Activated CD4-positive, alpha-beta T cell treated with anti-CD3 and anti-CD28 coated beads, Interleukin-2, amount 50 U/mL, for 16 hours (primary cell): ENCODE data around the gene OBSCN.

Source experiments
- DNase-seq: peaks from one replicate; pipeline ENCODE4 v3.0.0-alpha.2; 2020

OBSCN gene

DNA sequence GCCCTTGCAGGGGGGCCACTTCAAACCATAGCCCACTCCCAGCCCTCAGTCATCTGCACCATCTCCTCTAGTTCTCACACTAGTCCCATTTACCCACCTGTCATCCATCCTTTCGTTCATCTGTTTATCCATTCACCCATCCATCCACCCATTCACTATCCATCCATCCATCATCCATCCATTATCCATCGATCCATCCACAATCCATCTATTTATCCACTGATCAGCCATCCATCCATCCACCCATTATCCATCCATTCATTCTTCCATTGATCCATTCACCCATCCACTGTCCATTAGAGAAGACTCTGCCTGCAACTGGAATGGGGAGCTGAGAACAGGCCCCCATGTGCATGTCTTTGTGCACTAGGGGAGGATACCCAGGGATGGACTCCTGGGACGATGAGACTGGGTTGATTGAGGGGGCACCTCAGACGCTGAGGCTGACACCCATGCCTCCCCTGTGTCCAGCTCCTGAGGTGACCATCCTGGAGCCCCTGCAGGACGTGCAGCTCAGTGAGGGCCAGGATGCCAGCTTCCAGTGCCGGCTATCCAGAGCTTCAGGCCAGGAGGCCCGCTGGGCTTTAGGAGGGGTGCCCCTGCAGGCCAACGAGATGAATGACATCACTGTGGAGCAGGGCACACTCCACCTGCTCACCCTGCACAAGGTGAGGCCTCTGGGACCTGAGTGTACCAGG is 100.9 kb downstream of the OBSCN start:
- no peak for DNase-seq

DNA sequence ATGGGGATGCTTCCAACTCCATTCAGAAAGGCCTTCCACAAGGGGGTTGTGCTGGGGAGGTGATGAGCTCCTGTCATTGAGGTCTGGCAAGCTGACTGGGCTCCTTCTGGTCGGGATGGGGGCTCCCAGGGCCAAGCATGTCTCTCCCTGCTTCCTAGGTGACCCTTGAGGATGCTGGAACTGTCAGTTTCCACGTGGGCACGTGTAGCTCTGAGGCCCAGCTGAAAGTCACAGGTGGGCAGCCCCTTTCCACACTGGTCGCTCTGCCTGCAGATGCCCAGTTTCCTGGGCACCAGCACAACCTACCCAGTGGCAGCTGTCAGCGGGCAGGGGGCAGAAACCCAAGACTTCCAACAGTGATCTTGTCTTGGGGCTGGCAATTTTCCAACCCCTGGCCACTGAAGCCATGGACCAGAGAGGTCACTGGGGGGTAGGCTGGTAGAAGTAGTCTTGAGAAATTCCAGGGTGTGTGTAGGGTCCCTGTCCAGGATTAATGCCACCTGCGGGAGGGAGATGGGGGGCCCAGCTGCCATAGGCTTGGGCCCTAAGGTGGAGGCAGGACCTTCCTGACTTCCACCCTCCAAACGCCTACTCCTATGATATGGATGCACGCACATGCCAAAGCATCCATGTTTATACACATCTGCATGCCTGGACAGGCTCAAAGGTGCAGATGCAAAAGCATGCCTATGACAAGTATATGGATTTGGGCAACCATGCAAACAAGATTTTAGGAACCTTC is 101.7 kb downstream of the OBSCN start:
- no peak for DNase-seq

DNA sequence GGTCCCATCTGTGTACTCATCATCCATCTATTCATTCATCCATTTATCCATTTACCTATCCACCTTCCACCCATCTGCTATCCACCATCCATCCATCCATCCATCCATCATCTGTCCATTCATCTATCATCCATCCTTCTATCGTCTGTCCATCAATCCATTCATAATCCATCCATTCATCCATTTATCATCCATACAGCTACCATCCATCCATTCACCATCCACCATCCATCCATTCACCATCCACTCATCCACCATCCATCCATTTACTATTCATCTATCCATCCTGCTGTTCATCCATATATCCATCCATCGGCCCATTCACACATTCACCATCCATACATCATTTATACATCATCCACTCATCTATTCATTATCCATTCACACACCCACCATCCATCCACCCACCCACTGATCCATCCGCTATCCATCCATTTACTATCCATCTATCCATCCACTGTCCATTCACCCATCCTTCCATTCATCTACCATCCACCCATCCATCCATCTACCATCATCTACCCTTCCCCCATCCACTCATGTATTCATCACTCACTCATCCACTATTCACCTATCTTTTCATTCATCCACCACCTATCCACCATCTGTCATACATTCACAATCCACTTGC is 102.4 kb downstream of the OBSCN start:
- no peak for DNase-seq

DNA sequence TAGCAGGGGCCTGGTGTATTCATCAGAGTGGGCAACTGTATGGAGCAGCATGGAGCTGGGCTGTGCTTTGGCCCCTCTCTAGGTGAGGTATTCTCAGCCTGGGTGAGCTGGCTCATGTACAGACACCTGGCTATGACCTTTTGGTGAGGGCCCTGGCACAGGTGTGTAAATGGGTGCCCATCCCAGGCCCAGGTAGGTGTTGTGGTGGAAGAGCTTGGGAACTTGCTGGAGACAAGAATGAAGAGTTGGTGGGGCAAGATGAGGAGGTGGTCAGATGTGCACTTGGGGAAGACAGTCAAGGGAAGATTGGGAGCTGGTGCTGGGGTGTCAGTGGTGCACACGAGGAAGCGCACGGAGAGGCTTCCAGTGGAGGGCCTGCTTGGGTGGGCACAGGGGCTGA is 103.2 kb downstream of the OBSCN start:
- no peak for DNase-seq

DNA sequence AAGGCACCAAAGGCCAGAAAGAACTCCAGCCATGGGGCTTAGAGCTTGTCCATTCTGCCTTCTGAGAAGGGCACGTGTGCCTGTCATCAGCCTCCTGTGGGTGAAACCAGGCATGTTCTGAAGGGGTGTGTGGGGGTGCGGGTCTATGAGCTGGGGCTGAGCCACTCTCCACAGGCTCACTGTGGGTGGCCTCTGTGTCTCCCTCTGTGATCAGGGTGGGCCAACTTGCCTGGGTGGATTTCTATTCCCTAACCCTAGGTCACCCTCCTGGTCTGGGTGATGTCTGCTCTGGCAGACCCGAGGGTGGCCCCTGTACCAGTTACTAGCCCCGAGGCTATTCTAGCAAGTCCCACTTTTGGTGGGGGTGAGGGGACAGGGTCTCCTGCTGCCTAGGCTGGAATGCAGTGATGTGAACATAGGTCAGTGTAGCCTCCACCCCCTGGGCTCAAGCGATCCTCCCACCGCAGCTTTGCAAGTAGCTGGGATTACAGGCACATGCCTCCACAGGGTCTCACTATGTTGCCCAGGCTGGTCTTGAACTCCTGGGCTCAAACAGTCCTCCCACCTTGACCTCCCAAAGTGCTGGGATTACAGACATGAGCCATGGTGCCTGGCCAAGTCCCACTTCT is 104.4 kb downstream of the OBSCN start:
- no peak for DNase-seq

GRCh38 chr1:228313536-228314277 is 105.9 kb downstream of the OBSCN start:
- DNase-seq: no peak

DNA sequence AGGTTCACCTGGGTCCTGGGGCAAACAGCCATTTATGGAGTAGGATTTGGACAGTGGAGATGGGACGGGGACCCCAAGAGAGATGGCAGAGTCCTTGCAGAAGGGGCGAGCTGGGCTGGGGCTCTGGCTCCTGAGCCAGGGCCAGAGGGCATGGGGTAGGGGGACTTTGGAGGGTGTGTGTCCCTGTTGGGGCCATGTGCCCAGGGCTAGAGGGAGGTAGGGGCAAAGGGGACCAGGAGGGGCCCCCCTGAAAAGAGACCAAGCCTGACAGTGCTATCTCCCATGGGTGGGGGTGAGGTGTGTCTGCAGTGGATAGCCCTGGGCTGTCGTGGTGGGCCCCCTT is 106.4 kb downstream of the OBSCN start:
- DNase-seq: no peak

GRCh38 chr1:228314658-228315483 is 107.0 kb downstream of the OBSCN start:
- DNase-seq: no peak

- DNase-seq: no peak
Measured at GRCh38 chr1:228315484-228315944, 107.7 kb downstream of the OBSCN start.

DNA sequence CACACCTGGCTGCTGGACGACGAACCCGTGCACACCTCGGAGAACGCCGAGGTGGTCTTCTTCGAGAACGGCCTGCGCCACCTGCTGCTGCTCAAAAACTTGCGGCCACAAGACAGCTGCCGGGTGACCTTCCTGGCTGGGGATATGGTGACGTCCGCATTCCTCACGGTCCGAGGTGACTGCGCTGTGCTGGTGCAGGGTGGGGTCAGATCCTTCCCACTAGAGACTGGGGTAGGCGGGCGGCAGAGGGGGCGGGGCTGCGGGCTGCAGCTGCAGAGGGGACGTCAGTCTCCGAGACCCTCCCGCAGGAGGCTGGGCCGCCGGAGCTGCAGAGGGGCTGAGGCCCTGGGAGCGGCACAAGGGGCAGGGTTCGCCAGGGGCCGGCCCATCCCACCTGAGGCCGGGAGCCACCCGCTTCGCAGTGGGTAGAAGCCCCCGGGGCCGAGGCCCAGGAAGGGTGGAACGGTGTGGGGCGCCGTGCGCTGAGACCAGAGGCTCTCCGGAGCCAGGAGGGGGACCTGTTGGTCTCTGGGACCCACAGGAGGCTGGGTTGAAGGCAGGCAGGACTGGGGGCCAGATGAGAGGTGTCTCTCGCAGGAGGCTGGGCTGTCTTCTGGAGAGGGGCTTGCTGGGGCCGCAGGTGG is 108.2 kb downstream of the OBSCN start:
- no peak for DNase-seq

GRCh38 chr1:228316589-228317387 is 108.9 kb downstream of the OBSCN start:
- no peak for DNase-seq

GRCh38 chr1:228317411-228317828 is 109.6 kb downstream of the OBSCN start:
- DNase-seq: no peak

DNA sequence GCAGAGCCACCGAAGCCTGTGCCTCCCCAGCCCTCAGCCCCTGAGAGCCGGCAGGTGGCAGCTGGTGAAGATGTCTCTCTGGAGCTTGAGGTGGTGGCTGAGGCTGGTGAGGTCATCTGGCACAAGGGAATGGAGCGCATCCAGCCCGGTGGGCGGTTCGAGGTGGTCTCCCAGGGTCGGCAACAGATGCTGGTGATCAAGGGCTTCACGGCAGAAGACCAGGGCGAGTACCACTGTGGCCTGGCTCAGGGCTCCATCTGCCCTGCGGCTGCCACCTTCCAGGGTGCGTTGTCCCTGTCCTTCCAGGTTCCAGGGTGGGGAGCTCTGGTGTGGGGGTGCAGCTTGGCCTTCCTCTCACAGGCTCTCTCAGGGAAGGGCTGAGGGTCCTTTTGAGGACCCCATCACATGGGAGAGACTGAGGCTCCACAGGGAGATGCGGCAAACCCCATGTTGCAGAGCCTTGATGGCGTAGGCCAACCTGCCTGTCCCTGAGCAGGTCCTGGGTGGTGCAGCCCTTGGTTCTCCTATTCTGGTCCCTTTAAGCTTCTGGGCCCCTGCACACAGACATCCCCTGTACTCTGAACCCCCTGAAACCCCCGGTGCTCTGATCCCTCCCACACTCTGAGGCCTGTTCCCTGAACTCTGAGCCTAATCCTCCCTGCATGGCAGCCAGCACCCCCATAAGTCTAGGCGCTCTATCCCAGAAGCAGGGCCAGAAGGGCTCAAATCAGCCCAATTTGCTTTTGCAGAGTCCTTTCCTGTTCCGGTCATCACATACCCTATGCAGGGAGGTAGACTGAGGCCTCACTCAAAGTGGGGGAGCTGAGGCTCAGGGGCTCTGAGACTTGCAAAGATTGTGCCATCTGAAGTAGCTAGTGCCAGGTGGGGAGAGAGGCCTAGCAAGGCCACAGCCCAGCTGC is 110.3 kb downstream of the OBSCN start:
- no peak for DNase-seq

DNA sequence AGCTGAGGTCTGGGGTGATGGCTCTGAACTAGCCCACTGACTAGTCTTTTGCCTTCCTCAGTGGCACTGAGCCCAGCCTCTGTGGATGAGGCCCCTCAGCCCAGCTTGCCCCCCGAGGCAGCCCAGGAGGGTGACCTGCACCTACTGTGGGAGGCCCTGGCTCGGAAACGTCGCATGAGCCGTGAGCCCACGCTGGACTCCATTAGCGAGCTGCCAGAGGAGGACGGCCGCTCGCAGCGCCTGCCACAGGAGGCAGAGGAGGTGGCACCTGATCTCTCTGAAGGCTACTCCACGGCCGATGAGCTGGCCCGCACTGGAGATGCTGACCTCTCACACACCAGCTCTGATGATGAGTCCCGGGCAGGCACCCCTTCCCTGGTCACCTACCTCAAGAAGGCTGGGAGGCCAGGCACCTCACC is 111.0 kb downstream of the OBSCN start:
- DNase-seq: no peak

- DNase-seq: no peak
Measured at GRCh38 chr1:228319352-228320088, 111.7 kb downstream of the OBSCN start.

DNA sequence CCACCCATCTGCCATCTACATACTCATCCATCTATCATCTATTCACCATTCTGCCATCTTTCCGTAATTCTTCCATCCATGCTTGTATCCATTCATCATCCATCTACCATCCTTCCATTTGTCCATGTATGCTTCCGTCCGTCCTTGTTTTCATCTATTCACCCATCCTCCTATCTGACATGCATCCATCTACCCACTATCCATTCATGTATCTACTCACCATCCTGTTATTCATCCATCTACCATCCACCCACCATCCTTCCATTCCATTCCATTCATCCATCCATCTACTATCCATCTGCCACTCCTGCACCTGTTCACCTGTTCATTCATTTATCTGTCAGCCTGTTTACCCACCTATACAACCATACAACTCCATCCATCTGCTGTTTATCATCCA is 112.5 kb downstream of the OBSCN start:
- no peak for DNase-seq

DNA sequence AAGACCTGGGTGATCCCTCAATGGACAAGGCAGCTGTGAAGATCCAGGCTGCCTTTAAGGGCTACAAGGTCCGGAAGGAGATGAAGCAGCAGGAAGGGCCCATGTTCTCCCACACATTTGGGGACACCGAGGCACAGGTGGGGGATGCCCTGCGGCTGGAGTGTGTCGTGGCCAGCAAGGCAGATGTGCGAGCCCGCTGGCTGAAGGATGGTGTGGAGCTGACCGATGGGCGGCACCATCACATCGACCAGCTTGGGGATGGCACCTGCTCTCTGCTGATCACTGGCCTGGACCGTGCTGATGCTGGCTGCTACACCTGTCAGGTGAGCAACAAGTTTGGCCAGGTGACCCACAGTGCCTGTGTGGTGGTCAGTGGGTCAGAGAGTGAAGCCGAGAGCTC is 113.6 kb downstream of the OBSCN start:
- DNase-seq: no peak

GRCh38 chr1:228321895-228322294 is 114.1 kb downstream of the OBSCN start:
- DNase-seq: no peak

GRCh38 chr1:228323401-228323800 is 115.6 kb downstream of the OBSCN start:
- no peak for DNase-seq
